ENCODE measurements around the gene DNAH14. TPM values are rescaled to one million over a fixed set of nuclear protein-coding genes. Genes with fewer than 3 reads are reported as not detected.

The DNAH14 gene
- total and polyA plus RNA-seq, 2 of the 13 experiments (the other 11 are each of a cell fraction or from before 2014, with no cell fraction given) = 4.5 to 27.5 TPM

DNA sequence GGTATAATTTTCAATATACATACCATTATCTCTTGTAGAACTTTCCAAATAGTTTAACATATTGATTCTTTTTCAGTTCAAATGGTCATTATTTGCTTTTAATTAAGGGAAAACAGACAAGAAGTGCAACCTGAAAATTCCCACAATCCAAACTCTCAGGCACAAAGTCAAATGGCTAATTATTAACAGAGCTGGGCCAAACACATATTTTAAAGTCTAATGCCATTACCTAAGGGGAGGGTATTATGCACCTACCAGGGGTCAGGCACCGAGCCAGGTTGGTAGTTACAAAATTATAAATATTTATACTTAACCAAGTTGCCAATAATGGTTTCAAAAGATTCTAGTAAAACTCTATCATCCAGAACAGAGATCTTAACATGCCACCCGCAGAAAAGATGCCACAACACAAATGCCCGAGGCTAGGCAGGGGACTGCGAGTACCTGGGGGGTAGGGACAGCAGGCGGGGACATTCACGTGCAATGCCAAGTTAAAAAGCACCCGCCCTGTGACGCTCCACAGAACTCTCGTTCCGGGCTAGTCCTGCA, 483.4 kb downstream of the DNAH14 start (continued):
- TF ChIP-seq ZNF318 (CRISPR knock-in tag; IDR thresholded peaks at IDR 0.05) (no peak), BHLHE40 (IDR thresholded peaks at IDR 0.05; ENCODE audit: low read length) (peak; percentile 92), RORA (CRISPR knock-in tag; IDR thresholded peaks at IDR 0.05) (no peak), HDAC2 (CRISPR knock-in tag; IDR thresholded peaks at IDR 0.05) (no peak), ZNF510 (CRISPR knock-in tag; IDR thresholded peaks at IDR 0.05; ENCODE audit: low read depth) (no peak), TBX2 (CRISPR knock-in tag; IDR thresholded peaks at IDR 0.05; ENCODE audit: borderline replicate concordance) (no peak), ARNT2 (CRISPR knock-in tag; IDR thresholded peaks at IDR 0.05; ENCODE audit: low read depth) (no peak), MEF2D (CRISPR knock-in tag; IDR thresholded peaks at IDR 0.05) (no peak), ZNF205 (CRISPR knock-in tag; IDR thresholded peaks at IDR 0.05) (no peak), WIZ (CRISPR knock-in tag; IDR thresholded peaks at IDR 0.05) (no peak), ISL2 (CRISPR knock-in tag; IDR thresholded peaks at IDR 0.05) (peak; percentile 67; the same call in 1 of the 2 replicates), RERE (CRISPR knock-in tag; IDR thresholded peaks at IDR 0.05; ENCODE audit: low read depth) (no peak), YEATS4 (CRISPR knock-in tag; IDR thresholded peaks at IDR 0.05; ENCODE audit: borderline replicate concordance) (no peak), ZNF124 (CRISPR knock-in tag; IDR thresholded peaks at IDR 0.05) (no peak), EHMT2 (IDR thresholded peaks at IDR 0.05; ENCODE audit: borderline replicate concordance, low read depth, low read length) (no peak), KLF12 (CRISPR knock-in tag; IDR thresholded peaks at IDR 0.05; ENCODE audit: borderline replicate concordance) (no peak), HMG20B (CRISPR knock-in tag; conservative IDR thresholded peaks at IDR 0.05) (no peak), ZNF24 (IDR thresholded peaks at IDR 0.05) (no peak; the same call in 1 of the 2 replicates)
